Stimulated activated CD8-positive, alpha-beta memory T cell treated with anti-CD3 and anti-CD28 coated beads, Interleukin-2, amount 100 ng/mL, for 48 hours (primary cell): Measurements from ENCODE around the gene MGRN1.
"Not testable (repeated sequence)": the region's sequence is repeated elsewhere in the genome, so short reads cannot be mapped to it uniquely, and the experiment has no call there.

ENCODE experiments used
- DNase-seq, 2 donors: peaks; one replicate each; pipeline ENCODE4 v3.0.0-alpha.2; 2020; ENCODE audit warnings: low read depth in 2 of 2

Gene MGRN1

DNA sequence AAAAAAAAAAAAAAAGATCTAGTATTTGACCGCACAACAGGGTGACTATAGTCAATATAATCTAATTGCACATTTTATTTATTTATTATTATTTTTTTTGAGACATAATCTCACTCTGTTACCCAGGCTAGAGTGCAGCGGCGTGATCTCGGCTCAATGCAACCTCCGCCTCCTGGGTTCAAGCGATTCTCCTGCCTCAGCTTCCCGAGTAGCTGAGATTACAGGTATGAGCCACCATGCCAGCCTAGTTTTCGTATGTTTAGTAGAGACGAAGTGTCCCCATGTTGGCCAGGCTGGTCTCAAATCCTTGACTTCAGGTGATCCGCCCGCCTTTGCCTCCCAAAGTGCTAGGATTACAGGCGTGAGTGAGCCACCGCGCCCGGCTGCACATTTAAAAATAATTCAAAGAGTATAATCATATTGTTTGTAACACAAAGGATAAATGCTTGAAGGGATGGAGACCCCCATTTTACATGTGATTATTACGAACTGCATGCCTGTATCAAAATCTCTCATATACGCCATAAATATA, 108.7 kb downstream of the MGRN1 start:
- DNase-seq: no peak

DNA sequence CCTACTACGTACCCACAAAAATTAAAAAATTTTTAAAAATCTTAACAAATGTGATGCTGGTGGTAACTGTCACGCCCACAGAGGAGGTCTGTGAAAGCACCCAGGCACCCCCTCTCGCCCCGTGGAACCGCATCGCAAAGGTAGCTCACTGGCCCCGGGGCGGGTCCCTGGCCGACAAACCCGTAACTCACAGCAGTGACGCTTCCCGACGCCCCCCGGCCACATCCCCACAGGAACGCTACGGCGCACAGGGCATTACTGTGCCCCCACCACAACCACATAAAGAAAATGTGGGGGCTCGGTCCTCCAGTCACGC, 109.1 kb downstream of the MGRN1 start:
- DNase-seq: peak in 1 of 2 donors; percentile 15

DNA sequence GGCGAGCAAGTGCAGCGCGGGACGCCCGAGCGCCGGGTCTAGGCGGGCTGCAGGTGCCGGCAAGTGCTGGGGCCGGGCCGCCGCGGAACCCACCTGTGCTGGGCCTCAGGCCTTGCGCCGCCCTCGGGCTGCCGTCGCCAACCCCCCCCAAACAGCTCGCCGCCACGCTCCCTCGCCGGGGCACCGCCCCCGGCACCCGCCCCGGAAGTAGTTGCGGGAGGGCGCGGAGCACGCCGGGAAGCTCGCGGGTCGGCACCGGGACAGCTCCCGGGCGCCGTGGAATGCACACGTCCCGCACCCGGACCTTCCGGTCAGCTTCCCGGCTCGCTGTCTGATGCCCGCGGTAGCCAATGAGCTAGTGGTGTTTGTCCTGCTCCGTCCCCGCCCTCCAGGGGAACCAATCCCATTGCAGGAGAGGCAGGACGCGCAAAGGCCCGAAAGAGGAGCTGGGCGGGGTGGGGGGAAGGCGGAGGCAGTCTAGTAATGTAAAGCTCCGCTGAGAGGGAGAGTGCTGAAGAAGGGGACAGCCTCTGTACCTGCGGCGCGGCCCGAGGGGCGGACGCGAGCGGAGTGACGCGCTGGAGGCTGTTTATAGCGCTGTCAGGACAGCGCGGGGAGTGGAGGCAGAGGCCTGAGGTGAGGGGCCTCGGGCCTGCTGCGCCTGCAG, 109.6 kb downstream of the MGRN1 start, which contains the start of the genes ANKS3 and DNAAF8:
TSS of gene ANKS3 (minus strand) at position 209 of the 667 bp plus-strand sequence. CDS start 4,122 bp downstream, outside the sequence.
TSS of gene DNAAF8 (plus strand) at position 475 of the 667 bp plus-strand sequence. CDS start 1,978 bp downstream, outside the sequence.
- DNase-seq: peak; percentile 71 to 76

DNA sequence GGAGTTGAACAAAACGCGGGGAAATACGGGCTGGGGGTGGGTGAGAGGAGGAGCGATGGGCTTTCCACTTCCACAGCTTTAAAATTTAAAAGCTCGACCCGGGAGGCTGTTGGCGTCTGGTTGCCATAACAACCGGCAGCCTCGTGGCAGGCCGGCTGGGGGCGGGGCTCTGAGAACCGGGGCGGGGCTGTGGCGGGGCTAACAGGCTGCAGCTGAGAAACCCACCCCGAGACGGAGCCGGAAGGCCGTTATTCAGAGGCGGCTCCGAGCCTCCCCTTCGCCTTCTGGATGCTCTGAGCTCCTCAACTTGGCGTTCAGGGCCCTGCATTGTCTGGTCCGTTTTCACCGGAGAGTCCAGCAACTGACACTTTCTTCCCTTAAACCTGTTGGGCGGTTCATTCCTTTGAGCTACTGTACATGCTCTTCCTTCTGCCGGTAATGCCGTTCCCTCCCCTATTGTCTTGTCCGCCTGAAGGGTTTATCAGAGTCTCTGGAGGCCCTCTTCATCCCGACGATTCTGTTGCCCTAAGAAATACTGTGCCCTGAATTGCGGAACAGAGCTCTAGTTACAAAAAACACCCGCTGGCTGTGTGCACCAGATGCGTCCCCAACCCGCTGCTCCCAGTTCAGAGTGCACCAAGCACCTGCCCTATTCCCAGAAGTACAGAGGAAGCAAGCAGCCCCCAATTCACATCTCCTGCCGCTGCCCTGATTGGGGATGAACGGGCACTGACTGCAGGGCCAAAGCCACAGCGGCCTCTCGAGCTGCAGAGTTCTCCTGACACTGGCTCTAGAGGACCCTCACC, 110.3 kb downstream of the MGRN1 start:
- peak; percentile 93 to 95 for DNase-seq

DNA sequence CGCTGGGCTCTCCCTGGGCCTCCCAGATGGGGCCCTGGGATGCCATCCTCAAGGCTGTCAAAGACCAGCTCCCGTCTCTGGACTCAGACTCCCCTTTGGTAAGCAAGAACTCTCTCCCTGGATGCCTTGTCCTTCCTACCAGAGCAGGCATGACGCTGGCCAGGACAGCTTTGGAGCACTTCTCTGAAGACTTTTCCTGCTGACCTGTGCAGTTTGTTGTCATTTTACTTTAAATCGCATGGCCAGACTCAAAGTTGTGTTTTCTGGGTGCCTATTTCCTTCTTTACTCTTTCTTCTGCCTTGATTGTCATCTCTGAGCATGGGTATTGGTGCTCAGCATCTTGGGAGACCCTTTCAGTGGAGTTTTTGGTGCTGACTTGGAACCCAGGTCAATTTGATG, 111.9 kb downstream of the MGRN1 start:
- no peak for DNase-seq

DNA sequence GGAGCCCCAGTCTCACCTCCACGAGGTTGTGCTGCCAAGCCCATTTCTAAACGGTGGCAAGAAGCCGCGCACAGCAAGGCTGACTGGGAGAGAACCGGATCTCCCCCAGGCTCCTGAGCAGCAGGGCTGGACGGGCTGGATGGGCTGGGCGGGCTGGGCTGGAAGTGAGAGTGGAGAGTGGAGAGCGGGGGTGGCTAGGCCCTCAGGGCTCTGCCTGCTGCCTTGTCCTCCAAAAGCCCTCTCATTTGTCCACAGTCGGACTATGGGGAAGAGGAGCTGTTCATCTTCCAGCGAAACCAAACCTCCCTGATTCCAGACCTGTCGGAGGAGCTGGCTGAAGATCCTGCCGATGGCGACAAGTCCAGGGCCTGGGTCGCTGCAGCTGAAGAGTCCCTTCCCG, 112.9 kb downstream of the MGRN1 start:
- no peak for DNase-seq

DNA sequence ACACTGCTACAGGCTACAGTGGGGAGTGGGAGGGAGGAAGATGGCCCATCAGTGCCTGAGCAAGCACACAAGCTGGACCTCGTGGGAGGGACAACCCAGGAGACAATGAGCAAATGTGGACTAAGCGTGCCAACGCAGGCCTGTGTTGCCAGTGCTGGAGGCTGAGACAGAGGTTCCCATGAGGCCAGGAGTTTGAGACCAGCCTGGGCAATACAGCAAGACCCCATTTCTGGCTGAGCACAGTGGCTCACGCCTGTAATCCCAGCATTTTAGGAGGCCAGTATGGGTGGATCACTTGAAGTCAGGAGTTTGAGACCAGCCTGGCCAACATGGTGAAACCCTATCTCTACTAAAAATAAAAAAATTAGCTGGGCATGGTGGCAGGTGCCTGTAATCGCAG, 113.7 kb downstream of the MGRN1 start:
- not testable (repeated sequence) for DNase-seq
